ENCODE measurements around the gene TFAP2C. TPM values are rescaled to one million over a fixed set of nuclear protein-coding genes. Genes with fewer than 3 reads are reported as not detected.

Gene TFAP2C
- total and polyA plus RNA-seq, 10 of the 15 experiments (the other 5 are each of a cell fraction or from before 2014, with no cell fraction given), result 0.49 TPM; not detected in 9

DNA sequence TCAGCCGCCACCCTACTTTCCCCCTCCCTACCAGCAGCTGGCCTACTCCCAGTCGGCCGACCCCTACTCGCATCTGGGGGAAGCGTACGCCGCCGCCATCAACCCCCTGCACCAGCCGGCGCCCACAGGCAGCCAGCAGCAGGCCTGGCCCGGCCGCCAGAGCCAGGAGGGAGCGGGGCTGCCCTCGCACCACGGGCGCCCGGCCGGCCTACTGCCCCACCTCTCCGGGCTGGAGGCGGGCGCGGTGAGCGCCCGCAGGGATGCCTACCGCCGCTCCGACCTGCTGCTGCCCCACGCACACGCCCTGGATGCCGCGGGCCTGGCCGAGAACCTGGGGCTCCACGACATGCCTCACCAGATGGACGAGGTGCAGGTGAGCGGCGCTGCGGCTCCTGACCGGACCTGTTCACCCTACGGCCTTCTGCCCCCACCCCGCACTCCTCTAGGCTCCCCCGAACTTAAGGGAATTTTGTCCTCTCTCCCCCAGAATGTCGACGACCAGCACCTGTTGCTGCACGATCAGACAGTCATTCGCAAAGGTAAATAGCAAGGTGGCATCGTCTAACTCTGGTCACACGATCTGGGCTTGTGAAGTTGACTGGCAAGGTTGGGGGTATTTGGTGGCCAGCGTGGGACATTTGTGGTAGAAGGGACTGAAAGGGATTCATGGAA, 2.3 kb downstream of the TFAP2C start:
- Histone ChIP-seq H3K36me3 (ENCODE audit: control insufficient read depth in 2 of 2, insufficient read depth in 2 of 2, low read length in 1 of 2) (no peaks in the 10 kb centered on the region), H4K20me1 (ENCODE audit: control insufficient read depth, insufficient read depth) (no peaks in the 10 kb centered on the region), H3K4me1 (ENCODE audit: control insufficient read depth, insufficient read depth, low read length) (no peaks in the 10 kb centered on the region), H3K27me3 (replicated peaks in 1 of 2; ENCODE audit: control insufficient read depth in 2 of 2, insufficient read depth in 2 of 2, low read length in 1 of 2) (peaks cover 6 to 24% of the 10 kb centered on the region in 2 experiments), H3K4me3 (no peak overlapping the region), H3K4me2 (ENCODE audit: control insufficient read depth, insufficient read depth) (no peak overlapping the region), H3K9ac (ENCODE audit: control insufficient read depth, insufficient read depth, low read length) (no peak overlapping the region), H2AFZ (ENCODE audit: control insufficient read depth, low read depth, low read length) (no peak overlapping the region), H3K9me3 (replicated peaks; ENCODE audit: control insufficient read depth, insufficient read depth, low read length) (no peaks in the 10 kb centered on the region), H3K79me2 (ENCODE audit: control insufficient read depth, insufficient read depth, low read length) (no peaks in the 10 kb centered on the region), H3K27ac (ENCODE audit: control insufficient read depth, insufficient read depth) (no peak overlapping the region)
- DNase-seq (ENCODE audit: low read depth, low spot score) (no peak), ATAC-seq (no peak), FAIRE-seq (no peak)
- TF ChIP-seq ETV6 (conservative IDR thresholded peaks at IDR 0.05 in 1 of 2, IDR thresholded peaks at IDR 0.05 in 1 of 2; ENCODE audit: borderline replicate concordance in 1 of 2, low read depth in 1 of 2) (no peak), RELB (IDR thresholded peaks at IDR 0.05; ENCODE audit: low read depth) (no peak), RUNX3 (IDR thresholded peaks at IDR 0.05; ENCODE audit: low read length) (no peak), SMARCA5 (IDR thresholded peaks at IDR 0.05) (no peak), ZNF217 (IDR thresholded peaks at IDR 0.05) (no peak), MTA3 (IDR thresholded peaks at IDR 0.05; ENCODE audit: borderline replicate concordance, low read length) (no peak), RELA (IDR thresholded peaks at IDR 0.05; ENCODE audit: borderline replicate concordance, partially characterized antibody) (no peak), LARP7 (IDR thresholded peaks at IDR 0.05) (no peak), ZBED1 (IDR thresholded peaks at IDR 0.05; ENCODE audit: borderline replicate concordance) (no peak), POLR2AphosphoS2 (IDR thresholded peaks at IDR 0.05; ENCODE audit: low read depth, low read length) (no peak), SIX5 (IDR thresholded peaks at IDR 0.05; ENCODE audit: low read depth, low read length, severe bottlenecking) (no peak), REST (IDR thresholded peaks at IDR 0.05; ENCODE audit: low read depth, low read length) (no peak), MAX (IDR thresholded peaks at IDR 0.05; ENCODE audit: low read depth, low read length) (no peak)
- TF ChIP-seq, protein P1, sequence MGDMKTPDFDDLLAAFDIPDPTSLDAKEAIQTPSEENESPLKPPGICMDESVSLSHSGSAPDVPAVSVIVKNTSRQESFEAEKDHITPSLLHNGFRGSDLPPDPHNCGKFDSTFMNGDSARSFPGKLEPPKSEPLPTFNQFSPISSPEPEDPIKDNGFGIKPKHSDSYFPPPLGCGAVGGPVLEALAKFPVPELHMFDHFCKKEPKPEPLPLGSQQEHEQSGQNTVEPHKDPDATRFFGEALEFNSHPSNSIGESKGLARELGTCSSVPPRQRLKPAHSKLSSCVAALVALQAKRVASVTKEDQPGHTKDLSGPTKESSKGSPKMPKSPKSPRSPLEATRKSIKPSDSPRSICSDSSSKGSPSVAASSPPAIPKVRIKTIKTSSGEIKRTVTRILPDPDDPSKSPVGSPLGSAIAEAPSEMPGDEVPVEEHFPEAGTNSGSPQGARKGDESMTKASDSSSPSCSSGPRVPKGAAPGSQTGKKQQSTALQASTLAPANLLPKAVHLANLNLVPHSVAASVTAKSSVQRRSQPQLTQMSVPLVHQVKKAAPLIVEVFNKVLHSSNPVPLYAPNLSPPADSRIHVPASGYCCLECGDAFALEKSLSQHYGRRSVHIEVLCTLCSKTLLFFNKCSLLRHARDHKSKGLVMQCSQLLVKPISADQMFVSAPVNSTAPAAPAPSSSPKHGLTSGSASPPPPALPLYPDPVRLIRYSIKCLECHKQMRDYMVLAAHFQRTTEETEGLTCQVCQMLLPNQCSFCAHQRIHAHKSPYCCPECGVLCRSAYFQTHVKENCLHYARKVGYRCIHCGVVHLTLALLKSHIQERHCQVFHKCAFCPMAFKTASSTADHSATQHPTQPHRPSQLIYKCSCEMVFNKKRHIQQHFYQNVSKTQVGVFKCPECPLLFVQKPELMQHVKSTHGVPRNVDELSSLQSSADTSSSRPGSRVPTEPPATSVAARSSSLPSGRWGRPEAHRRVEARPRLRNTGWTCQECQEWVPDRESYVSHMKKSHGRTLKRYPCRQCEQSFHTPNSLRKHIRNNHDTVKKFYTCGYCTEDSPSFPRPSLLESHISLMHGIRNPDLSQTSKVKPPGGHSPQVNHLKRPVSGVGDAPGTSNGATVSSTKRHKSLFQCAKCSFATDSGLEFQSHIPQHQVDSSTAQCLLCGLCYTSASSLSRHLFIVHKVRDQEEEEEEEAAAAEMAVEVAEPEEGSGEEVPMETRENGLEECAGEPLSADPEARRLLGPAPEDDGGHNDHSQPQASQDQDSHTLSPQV (IDR thresholded peaks at IDR 0.05), result no peak
- RAD21 ChIA-PET (ENCODE audit: unreplicated experiment), result no interaction called here
- POLR2A ChIA-PET, result no interaction called here
- SMC1A ChIA-PET (ENCODE audit: uncharacterized antibody, unreplicated experiment), result no interaction called here
- 42% methylated on average over 48 of the region's 48 CpGs for WGBS (ENCODE audit: insufficient coverage, insufficient replicate concordance, low lambda C conversion rate, missing lambda C conversion rate)
- intact Hi-C loops (cut with micrococcal nuclease; ENCODE audit: unreplicated experiment) (no loop called here), in situ Hi-C loops (cut with MboI) (no loop called here)
- BruUV-seq (replicated peaks), result no TSS peak
- CTCF ChIA-PET, result no interaction called here

Measured in GM12878 (cell line).